Keratinocyte (primary cell): ENCODE data around the gene MAP1LC3B. TPM values are rescaled to one million over a fixed set of nuclear protein-coding genes. Genes with fewer than 3 reads are reported as not detected.

Source experiments
- DNase-seq: peaks from one replicate; pipeline ENCODE4 v3.0.0-alpha.2; 2011; ENCODE audit warnings: low read depth, missing footprints, low spot score
- FAIRE-seq: peaks from 2 replicates; lab custom pipeline; 2011; peaks lifted over from hg19 to GRCh38; lab: Jason Lieb, UNC
- H2AFZ ChIP-seq: 2 replicates; pipeline ENCODE4 v1.6.0; 2012; ENCODE audit warnings: low read length, control low read depth, inconsistent platforms; ENCODE audit not compliant: control insufficient read depth
- H3K27ac ChIP-seq: 2 replicates; pipeline ENCODE4 v1.5.1; 2011; ENCODE audit warnings: low read length; ENCODE audit not compliant: control insufficient read depth, insufficient read depth
- H3K27me3 ChIP-seq: 3 replicates; pipeline ENCODE4 v1.6.0; 2011; ENCODE audit warnings: low read length; ENCODE audit not compliant: control insufficient read depth, insufficient read depth; ENCODE audit errors: extremely low read depth
- H3K36me3 ChIP-seq, 2 experiments: 2 replicates in 1 of 2; 3 replicates in 1 of 2; pipeline ENCODE4 v1.5.1; 2011; ENCODE audit warnings: low read length in 2 of 2, mild to moderate bottlenecking in 1 of 2; ENCODE audit not compliant: control insufficient read depth in 2 of 2, insufficient read depth in 2 of 2; ENCODE audit errors: extremely low read depth in 1 of 2
- H3K4me1 ChIP-seq: 3 replicates; pipeline ENCODE4 v1.5.1; 2011; ENCODE audit warnings: low read length; ENCODE audit not compliant: control insufficient read depth, insufficient read depth; ENCODE audit errors: extremely low read depth
- H3K4me2 ChIP-seq: 3 replicates; pipeline ENCODE4 v1.6.0; 2011; ENCODE audit warnings: low read depth, low read length; ENCODE audit not compliant: control insufficient read depth, insufficient read depth; ENCODE audit errors: extremely low read depth
- H3K4me3 ChIP-seq, 3 experiments: fragments of 200-600 bp in 1 of 3; sonication (generic) in 1 of 3; 2 replicates in 2 of 3; 3 replicates in 1 of 3; pipeline ENCODE4 v1.5.1; 2011 to 2016; ENCODE audit warnings: low read length in 3 of 3, mild to moderate bottlenecking in 3 of 3, control low read depth in 2 of 3, inconsistent platforms in 1 of 3, low read depth in 1 of 3, mixed read lengths in 1 of 3, mixed run types in 1 of 3, moderate library complexity in 1 of 3; ENCODE audit not compliant: control insufficient read depth in 2 of 3, insufficient read depth in 2 of 3; ENCODE audit errors: extremely low read depth in 1 of 3
- H3K79me2 ChIP-seq: 2 replicates; pipeline ENCODE4 v1.6.0; 2012; ENCODE audit warnings: low read length; ENCODE audit not compliant: control insufficient read depth, insufficient read depth
- H3K9ac ChIP-seq: 3 replicates; pipeline ENCODE4 v1.6.0; 2011; ENCODE audit warnings: low read length; ENCODE audit not compliant: control insufficient read depth, insufficient read depth; ENCODE audit errors: extremely low read depth
- H3K9me1 ChIP-seq: 3 replicates; pipeline ENCODE4 v1.6.0; 2011; ENCODE audit warnings: low read length; ENCODE audit not compliant: control insufficient read depth, insufficient read depth; ENCODE audit errors: extremely low read depth
- H3K9me3 ChIP-seq: 2 replicates; pipeline ENCODE4 v1.5.1; 2012; ENCODE audit warnings: low read depth, low read length; ENCODE audit not compliant: control insufficient read depth
- H4K20me1 ChIP-seq: 3 replicates; pipeline ENCODE4 v1.6.0; 2011; ENCODE audit warnings: low read length; ENCODE audit not compliant: control insufficient read depth, insufficient read depth; ENCODE audit errors: extremely low read depth
- EZH2 ChIP-seq: IDR thresholded peaks from one replicate; pipeline ENCODE4 v1.6.1; 2012; ENCODE audit warnings: inconsistent platforms, mild to moderate bottlenecking, low read length, moderate library complexity
- dilution Hi-C: fragments of 300-500 bp; cut with MboI; formaldehyde crosslinking; loops from one replicate; pipeline ENCODE4 v1.7.0; 2020; ENCODE audit warnings: low sequenced_read_pairs; ENCODE audit not compliant: extremely low pct_ligation_motif_present
- polyA plus RNA-seq, 5 experiments: library from polyadenylated mRNA; depleted of rRNA in 3 of 5; stranded (reverse) in 3 of 5; stranded (forward) in 1 of 5; unstranded in 1 of 5; fragments of >200 nt; gene quantifications; 1 replicate in 1 of 5; 2 replicates in 3 of 5; 3 replicates in 1 of 5; pipeline versions ENCODE4 v1.2.1 to v1.2.3, GENCODE V29; 2011 to 2012; ENCODE audit warnings: missing spikeins in 2 of 5, low read depth in 1 of 5, low replicate concordance in 1 of 5
- TF ChIP-seq, protein P1 (sequence below), 3 experiments: IDR thresholded peaks in 1 of 3; conservative IDR thresholded peaks in 1 of 3; optimal IDR thresholded peaks in 1 of 3; 2 replicates in 2 of 3; 3 replicates in 1 of 3; pipeline versions ENCODE3 to v1.5.1; 2011; ENCODE audit warnings: low read length in 3 of 3, mild to moderate bottlenecking in 3 of 3, moderate library complexity in 2 of 3, control low read depth in 1 of 3, inconsistent platforms in 1 of 3; ENCODE audit not compliant: insufficient read depth in 2 of 3; ENCODE audit errors: extremely low read depth in 1 of 3

MAP1LC3B gene
- polyA plus RNA-seq, 1 donor (not counting 4 experiments of a cell fraction or from before 2014, with no cell fraction given) = 50.3 TPM

- Histone ChIP-seq H3K9ac (peak overlapping the region; percentile 78), H3K79me2 (peaks cover 8% of the 10 kb centered on the region), H4K20me1 (peaks cover 3% of the 10 kb centered on the region), H3K4me1 (peaks cover 17% of the 10 kb centered on the region), H3K4me3 (peak overlapping the region in 2 of 3 experiments; percentile 6 to 58), H3K27me3 (no peaks in the 10 kb centered on the region), H3K27ac (peak overlapping the region; percentile 98), H3K36me3 (no peaks in the 10 kb centered on the region), H3K9me1 (no peaks in the 10 kb centered on the region), H3K4me2 (peak overlapping the region; percentile 84), H2AFZ (peak overlapping the region; percentile 78), H3K9me3 (no peaks in the 10 kb centered on the region)
- FAIRE-seq = peak; percentile 62
- dilution Hi-C loops = no loop called here
- TF ChIP-seq, protein P1, sequence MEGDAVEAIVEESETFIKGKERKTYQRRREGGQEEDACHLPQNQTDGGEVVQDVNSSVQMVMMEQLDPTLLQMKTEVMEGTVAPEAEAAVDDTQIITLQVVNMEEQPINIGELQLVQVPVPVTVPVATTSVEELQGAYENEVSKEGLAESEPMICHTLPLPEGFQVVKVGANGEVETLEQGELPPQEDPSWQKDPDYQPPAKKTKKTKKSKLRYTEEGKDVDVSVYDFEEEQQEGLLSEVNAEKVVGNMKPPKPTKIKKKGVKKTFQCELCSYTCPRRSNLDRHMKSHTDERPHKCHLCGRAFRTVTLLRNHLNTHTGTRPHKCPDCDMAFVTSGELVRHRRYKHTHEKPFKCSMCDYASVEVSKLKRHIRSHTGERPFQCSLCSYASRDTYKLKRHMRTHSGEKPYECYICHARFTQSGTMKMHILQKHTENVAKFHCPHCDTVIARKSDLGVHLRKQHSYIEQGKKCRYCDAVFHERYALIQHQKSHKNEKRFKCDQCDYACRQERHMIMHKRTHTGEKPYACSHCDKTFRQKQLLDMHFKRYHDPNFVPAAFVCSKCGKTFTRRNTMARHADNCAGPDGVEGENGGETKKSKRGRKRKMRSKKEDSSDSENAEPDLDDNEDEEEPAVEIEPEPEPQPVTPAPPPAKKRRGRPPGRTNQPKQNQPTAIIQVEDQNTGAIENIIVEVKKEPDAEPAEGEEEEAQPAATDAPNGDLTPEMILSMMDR (optimal IDR thresholded peaks at IDR 0.05 in 1 of 3, IDR thresholded peaks at IDR 0.05 in 1 of 3, conservative IDR thresholded peaks at IDR 0.05 in 1 of 3; ENCODE audit: extremely low read depth in 1 of 3, insufficient read depth in 2 of 3, low read length in 3 of 3) = no peak
- TF ChIP-seq EZH2 = no peak
- DNase-seq = peak; percentile 91
Measured at GRCh38 chr16:87387942-87388817, 4.0 kb upstream of the MAP1LC3B start.

DNA sequence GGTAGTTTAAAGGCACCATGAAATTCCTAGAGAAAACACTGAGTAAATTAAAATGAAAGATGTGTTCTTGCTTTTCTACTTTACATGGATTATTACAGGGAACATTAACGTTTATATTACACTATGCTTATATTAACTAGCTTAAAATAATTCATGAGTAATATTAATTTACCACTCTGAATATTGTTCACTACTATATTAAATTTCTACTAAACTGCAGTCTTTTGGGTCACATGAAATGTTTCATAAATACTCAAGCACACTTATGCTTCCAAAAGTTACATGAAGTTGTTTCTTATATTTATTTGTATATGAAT, 3.4 kb upstream of the MAP1LC3B start:
- Histone ChIP-seq H3K9ac (peak overlapping the region; percentile 78), H4K20me1 (peaks cover 7% of the 10 kb centered on the region), H3K36me3 (no peaks in the 10 kb centered on the region), H3K9me3 (no peaks in the 10 kb centered on the region), H3K4me1 (peaks cover 20% of the 10 kb centered on the region), H3K79me2 (peaks cover 14% of the 10 kb centered on the region), H2AFZ (no peak overlapping the region), H3K9me1 (no peaks in the 10 kb centered on the region), H3K4me3 (peak overlapping the region in 1 of 3 experiments; percentile 4), H3K27me3 (no peaks in the 10 kb centered on the region), H3K4me2 (peak overlapping the region; percentile 84), H3K27ac (peak overlapping the region; percentile 98)
- no peak for TF ChIP-seq EZH2
- TF ChIP-seq, protein P1 (optimal IDR thresholded peaks at IDR 0.05 in 1 of 3, IDR thresholded peaks at IDR 0.05 in 1 of 3, conservative IDR thresholded peaks at IDR 0.05 in 1 of 3; ENCODE audit: extremely low read depth in 1 of 3, insufficient read depth in 2 of 3, low read length in 3 of 3) = no peak
- dilution Hi-C loops = no loop called here
- FAIRE-seq (no peak), DNase-seq (no peak)
